Stimulated activated naive CD4-positive, alpha-beta T cell treated with Interleukin-2 at 50 U/mL for 16 hours (primary cell): ENCODE results near the gene LMO3.

Experiments
- DNase-seq: peaks from one replicate; lab custom pipeline; 2025; lab: John Stamatoyannopoulos, UW

LMO3 gene

GRCh38 chr12:16600525-16600924 lies 5.4 kb downstream of the LMO3 start:
- no peak for DNase-seq

GRCh38 chr12:16599081-16599480 lies 6.9 kb downstream of the LMO3 start:
- no peak for DNase-seq

GRCh38 chr12:16594797-16595196 lies 11.2 kb downstream of the LMO3 start:
- no peak for DNase-seq

- DNase-seq, result no peak
Measured at GRCh38 chr12:16593546-16593945, 12.4 kb downstream of the LMO3 start.

DNA sequence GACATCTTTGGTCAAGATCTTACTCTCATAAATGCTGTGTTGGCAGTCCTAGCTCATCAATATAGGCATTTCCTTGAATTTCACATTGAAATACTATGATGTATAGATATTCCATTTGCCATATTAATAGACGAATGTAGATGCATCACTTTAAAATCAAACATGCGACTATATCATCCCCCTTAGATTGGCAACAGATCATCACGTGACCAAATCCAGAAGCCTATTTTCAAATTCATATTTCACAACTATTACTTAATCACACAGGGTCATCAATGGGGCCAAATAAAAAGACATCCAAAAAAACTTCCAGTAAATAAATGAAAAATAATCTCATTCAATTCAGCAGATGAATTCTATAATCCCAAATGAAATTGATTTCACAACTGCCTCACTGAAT lies 15.3 kb downstream of the LMO3 start:
- no peak for DNase-seq

DNA sequence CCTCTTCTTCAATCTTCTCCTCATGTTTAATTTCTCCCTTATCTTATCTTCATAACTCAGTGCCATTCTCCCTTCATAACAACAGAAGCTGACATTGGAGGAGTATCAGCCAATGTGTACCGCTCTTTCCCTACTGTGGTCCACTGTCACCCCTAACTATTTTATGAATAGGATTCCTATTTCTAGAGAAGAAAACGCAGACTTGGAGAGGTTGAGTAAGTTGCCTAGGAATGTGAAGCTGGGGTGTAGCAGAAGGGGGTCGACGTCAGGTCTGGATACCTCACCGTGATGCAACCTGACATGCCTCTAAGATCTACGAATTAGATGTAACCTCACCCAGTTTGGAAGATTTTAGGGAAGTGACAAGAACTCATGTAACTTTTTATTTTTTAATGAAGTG lies 17.1 kb downstream of the LMO3 start:
- no peak for DNase-seq

- no peak for DNase-seq
Measured at GRCh38 chr12:16587514-16587913, 18.4 kb downstream of the LMO3 start.

DNA sequence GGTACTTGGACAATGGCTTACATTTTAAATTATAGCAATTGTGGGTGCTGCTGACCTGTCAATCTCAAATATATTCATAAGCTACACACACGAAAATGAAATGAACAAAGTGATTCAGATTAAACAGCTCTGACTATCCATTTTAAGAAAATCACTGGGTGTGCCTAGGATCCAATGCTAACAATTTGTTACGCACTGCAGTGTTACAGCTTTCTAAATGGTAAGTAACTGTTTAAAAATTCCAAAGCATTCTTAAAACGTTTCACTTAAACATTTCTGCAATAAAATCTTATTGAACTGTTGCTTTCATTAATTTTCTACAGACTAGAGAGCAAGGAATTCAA lies 18.9 kb downstream of the LMO3 start:
- DNase-seq, result no peak

DNA sequence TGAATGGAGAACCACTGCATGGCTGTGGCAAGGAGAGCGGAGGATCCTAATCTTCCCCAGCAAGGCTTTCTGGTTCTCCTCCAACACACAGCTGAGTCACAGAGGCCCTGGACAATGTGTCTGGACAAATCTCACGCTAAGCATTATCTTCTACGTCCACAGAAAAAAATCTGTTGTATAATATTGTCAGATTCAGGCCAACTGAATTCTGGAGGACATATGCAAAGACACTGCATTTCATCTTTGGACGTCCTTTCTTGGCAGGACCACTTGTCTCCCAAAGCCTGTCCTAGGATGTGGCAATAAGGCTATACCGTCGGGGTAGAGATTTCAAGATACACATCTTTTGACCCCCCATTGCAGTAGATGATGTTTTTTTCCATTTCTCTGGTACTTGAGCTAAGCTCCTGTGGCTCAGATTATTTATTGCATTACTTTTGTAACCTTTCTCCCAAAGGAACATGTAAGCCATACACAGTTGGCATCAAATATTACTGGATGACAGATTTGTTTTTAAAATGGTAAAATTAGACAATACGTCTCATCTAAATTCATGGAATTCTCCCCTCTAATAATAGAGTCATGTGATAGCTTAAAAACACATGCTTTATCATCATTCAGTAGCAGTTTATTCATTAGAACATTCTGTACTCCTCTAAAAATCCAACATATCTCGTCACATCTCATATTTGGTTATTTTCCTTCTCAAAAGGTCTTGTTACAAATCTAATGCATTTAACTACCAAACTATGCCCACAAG lies 19.4 kb downstream of the LMO3 start:
- no peak for DNase-seq

GRCh38 chr12:16585781-16586180 lies 20.2 kb downstream of the LMO3 start:
- no peak for DNase-seq

GRCh38 chr12:16583969-16584745 lies 21.8 kb downstream of the LMO3 start:
- no peak for DNase-seq

DNA sequence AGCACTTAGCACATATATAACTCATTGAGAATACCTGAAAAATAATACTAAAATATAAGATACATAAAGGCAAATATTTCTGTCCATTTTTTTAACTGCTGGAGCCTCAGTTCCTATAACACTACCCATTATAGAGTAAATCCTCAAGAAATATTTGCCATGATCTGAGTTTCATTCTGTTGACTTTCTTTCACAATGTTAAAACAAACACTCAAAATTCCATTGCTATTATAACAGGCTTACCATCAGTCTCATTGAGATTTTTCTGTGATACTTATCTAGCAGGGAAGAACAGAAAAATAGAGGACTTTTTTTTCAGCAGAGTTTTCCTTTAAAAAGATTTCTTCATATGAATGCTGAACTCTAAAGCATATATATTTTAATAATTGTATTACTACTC lies 24.5 kb downstream of the LMO3 start:
- DNase-seq, result no peak

DNA sequence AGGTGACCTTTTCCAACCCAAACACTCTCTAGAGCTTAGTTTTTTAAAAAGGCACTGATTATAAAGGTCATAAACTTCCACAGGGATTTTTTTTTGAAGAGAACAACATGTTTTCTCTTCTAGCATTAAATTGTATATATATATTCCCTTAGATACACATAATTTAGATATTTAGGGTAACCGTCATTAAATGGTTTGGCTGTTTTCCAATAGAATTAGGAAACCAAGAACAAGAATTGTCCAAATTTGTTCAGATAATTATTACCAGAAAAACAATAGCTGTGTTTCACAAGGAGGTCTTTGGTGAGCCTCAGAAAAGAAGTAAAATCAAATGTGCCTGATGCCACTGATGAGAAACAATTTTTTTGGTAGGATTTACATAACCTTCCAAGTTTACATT lies 26.9 kb downstream of the LMO3 start:
- no peak for DNase-seq

GRCh38 chr12:16573398-16574077 lies 32.4 kb downstream of the LMO3 start:
- no peak for DNase-seq

DNA sequence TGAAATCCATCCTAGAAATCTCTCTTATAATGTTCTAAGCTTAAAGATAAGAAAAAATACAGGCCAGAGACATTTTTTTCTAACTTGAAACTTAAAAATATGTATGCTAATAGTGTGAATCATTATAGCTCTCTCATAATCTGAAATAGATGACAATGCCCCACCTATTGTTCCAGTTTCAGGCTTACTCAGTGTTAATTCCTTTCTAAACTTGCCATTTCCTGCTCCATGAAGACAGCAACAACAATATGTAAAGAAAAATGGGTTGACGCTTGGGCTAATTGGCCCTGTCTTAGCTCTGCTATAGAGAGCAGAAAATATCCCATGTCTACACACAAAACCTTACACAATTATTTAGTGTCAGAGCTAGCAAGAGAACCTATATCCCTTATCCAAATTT lies 37.1 kb downstream of the LMO3 start:
- no peak for DNase-seq

DNA sequence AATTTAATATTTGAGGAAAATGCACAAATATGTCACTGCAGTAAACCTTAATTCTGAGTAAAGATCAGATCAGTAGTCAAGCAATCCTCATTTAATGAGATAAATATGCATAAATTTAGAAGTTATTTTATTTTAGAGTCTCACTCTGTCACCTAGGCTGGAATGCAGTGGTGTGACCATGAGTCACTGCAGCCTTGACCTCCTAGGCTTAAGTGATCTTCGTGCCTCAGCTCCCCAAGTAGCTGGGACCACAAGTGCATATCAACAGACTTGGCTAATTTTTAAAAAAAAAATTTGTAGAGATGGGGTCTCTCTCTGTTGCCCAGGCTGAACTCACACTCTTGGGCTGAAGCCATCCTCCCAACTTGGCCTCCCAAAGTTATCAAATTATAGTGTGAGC lies 41.3 kb downstream of the LMO3 start:
- DNase-seq, result no peak

GRCh38 chr12:16563504-16563903 lies 42.5 kb downstream of the LMO3 start:
- DNase-seq, result no peak

DNA sequence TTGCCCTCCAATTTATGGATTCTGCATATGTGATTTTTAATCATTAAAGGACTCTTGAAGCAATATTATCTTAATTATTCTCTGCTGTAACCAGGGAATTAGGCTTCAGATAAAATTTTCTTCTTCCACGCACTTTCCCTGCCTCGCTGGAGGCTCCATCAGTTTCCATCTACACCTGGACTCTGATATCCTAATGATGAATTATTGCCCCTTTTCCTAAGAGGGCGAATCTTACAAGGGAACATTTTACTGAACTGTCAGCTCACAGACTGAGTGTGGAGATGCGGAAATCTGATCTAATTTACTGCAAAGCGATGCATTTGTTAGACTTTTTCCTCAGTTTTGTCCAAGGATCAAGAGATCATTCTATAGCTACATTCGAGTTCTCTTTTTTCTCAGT lies 43.0 kb downstream of the LMO3 start:
- DNase-seq, result no peak

DNA sequence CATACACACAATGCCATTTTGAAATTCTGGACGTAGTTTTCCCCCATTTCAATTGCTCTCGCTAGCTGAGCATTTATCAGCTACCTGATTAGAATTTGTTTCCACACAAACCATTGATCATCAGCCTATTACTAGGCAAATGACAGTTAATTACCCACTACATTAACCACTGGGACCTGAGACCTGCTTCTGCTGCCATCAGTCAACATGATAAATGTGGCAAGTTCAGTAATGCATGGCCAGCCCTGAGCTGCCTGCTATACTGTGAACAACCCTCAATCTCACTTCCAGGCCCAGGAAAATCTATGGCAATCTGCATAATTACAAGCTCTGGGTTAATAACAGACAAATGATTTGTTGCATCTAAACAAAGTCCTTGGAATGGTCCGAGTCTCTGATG lies 43.5 kb downstream of the LMO3 start:
- DNase-seq, result no peak

DNA sequence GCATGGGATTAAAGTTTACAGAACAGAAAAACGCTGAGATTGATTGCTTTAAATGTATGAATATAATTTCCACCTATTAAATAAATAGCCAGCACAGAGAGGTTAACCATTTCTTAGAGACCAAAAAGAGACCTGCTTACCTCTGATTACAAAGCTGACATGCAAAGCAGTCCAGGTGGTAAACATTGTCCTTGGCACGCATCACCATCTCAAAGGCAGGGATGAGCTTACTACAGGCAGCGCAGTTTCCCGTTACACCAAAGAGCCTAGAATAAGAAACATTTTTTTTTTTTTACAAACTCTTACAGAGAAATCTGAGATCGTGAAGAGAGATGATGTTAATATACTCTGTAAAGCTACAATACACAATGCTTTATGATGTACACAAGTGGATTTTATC lies 45.7 kb downstream of the LMO3 start:
- DNase-seq, result no peak

DNA sequence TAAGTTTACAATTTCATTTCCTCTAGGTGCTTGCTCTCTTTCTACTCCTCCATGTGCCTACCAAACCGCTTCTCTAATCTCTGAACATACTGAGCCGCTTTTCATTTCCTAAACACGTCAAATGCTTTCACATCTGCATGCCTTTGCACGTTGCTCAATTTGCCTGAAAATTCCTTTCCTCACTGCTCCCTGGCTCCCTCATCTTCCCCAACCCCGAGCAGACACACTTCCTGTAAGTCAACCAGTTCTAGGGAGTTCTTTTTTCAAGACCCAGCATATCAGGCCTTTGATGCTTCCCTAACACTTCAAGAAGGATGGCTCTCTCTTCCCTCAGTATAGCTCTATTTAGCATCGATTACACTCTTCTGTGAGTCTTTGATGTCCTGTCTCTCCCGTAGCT lies 50.3 kb downstream of the LMO3 start:
- no peak for DNase-seq

DNA sequence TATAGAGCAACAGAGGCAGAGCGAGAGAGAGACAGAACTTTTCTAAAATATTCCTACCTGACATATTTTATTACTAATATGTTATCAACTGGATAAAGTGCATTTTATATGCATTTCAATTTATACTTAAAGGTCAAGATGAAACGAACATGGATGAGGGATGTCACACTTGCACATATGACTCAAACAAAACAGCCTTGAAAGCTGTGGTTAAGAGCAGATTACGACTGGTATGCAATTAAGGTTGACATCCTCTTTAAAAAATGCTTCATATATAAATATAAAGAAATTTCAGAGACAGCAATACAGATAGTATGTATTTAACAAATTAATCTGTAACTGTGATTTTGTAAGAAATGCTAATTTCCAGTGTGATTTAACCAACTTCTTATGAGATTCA lies 52.5 kb downstream of the LMO3 start:
- no peak for DNase-seq

DNA sequence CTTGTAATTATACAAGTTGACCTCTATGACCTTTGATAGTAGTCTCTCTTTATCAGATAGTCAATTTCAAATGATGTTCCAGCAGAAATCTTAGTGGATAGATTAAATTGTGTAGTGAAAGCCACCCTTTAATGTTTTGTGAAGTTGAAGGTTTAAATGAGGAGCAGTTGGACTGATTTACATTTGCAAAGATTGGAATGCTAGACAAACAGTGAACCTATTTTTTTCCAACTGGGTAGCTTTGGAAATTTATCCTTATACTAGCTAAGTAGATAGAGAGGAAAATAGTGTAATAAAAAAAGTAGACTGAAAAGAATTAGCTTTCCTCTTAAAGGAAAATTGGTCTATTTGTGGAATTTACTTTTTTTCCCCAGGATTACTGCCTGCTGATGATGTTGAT lies 53.7 kb downstream of the LMO3 start:
- DNase-seq, result no peak
